Measurements from ENCODE around the gene SNX12.

Gene SNX12

GRCh38 chrX:71082822-71083221, 14.7 kb upstream of the SNX12 start:
- peaks cover 12% of the 10 kb centered on the region for H3K4me1 ChIP-seq (ENCODE audit: control insufficient read depth, insufficient read depth, low read length)
- TF ChIP-seq OSR2 (tag by site-specific recombination; IDR thresholded peaks at IDR 0.05) (peak; percentile 35; the same call in 1 of the 2 replicates), HOXC10 (CRISPR knock-in tag; IDR thresholded peaks at IDR 0.05) (no peak), ZNF561 (tag by site-specific recombination; IDR thresholded peaks at IDR 0.05; ENCODE audit: borderline replicate concordance) (no peak), ZBTB44 (tag by site-specific recombination; IDR thresholded peaks at IDR 0.05) (peak; percentile 83), ZBTB17 (tag by site-specific recombination; IDR thresholded peaks at IDR 0.05) (peak; percentile 62; the same call in 1 of the 2 replicates), ZNF544 (tag by site-specific recombination; IDR thresholded peaks at IDR 0.05) (no peak), ZXDB (tag by site-specific recombination; IDR thresholded peaks at IDR 0.05) (peak; percentile 47; the same call in 1 of the 2 replicates), SP7 (tag by site-specific recombination; IDR thresholded peaks at IDR 0.05) (no peak), ZNF843 (tag by site-specific recombination; IDR thresholded peaks at IDR 0.05) (0 out of 2 replicates have a peak, but pooled peaks have one; percentile 29)
- TF ChIP-seq, protein P1, sequence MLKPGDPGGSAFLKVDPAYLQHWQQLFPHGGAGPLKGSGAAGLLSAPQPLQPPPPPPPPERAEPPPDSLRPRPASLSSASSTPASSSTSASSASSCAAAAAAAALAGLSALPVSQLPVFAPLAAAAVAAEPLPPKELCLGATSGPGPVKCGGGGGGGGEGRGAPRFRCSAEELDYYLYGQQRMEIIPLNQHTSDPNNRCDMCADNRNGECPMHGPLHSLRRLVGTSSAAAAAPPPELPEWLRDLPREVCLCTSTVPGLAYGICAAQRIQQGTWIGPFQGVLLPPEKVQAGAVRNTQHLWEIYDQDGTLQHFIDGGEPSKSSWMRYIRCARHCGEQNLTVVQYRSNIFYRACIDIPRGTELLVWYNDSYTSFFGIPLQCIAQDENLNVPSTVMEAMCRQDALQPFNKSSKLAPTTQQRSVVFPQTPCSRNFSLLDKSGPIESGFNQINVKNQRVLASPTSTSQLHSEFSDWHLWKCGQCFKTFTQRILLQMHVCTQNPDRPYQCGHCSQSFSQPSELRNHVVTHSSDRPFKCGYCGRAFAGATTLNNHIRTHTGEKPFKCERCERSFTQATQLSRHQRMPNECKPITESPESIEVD (tag by site-specific recombination; IDR thresholded peaks at IDR 0.05), result peak; percentile 37
- H3K4me3 ChIP-seq (ENCODE audit: low read depth, low read length), result no peak overlapping the region
- CTCF ChIA-PET, result interaction anchor here (1.2 kb wide), 1 partner anchor 24 kb away, joined by 4 read pairs; no protein-coding TSS in a partner anchor
- H3K9me3 ChIP-seq (ENCODE audit: control insufficient read depth, insufficient read depth, low read depth, low read length), result no peaks in the 10 kb centered on the region
- no peak overlapping the region; the same call in 1 of the 2 replicates for H3K27ac ChIP-seq (ENCODE audit: extremely low read depth, low read depth, low read length)
- POLR2A ChIA-PET, result interaction anchor here (0.7 kb wide), 1 partner anchor 13 kb away, joined by 3 read pairs; no protein-coding TSS in a partner anchor
- H3K36me3 ChIP-seq (ENCODE audit: control insufficient read depth in 2 of 2, insufficient read depth in 1 of 2, low read length in 2 of 2), result no peaks in the 10 kb centered on the region

DNA sequence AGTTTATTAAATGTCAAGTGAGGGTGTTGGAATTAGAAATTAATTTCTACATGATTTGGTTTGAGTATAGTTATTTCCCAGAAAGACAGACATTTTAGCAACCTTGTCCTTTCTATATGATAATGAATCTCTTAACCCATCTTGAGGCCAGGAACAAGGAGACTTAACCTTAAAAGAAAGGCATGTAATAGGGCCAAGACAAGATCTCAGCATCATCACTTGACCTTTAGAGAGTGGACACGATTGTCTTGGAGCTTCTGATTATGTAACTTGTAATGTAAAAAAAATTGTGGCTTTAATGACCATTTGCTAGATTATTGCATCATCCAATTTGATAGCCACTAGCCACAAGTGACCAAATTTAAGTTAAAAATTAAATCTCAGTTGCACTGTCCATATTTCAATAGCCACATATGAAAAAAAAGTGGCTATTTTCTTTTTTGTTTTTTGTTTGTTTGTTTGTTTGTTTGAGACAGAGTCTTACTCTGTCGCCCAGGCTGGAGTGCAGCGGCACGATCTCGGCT, 14.1 kb upstream of the SNX12 start:
- no peaks in the 10 kb centered on the region for H3K9me3 ChIP-seq (ENCODE audit: control insufficient read depth, insufficient read depth, low read depth, low read length)
- no peak overlapping the region for H3K4me3 ChIP-seq (ENCODE audit: low read depth, low read length)
- H3K27ac ChIP-seq (ENCODE audit: extremely low read depth, low read depth, low read length), result no peak overlapping the region; the same call in 1 of the 2 replicates
- H3K4me1 ChIP-seq (ENCODE audit: control insufficient read depth, insufficient read depth, low read length), result peaks cover 12% of the 10 kb centered on the region
- ChIA-PET CTCF (interaction anchor here (0.6 to 1.2 kb wide), 2 partner anchors 24 to 84 kb away, joined by 3 to 4 read pairs; no protein-coding TSS in a partner anchor), POLR2A (interaction anchor here (1.2 kb wide), 1 partner anchor 15 kb away, joined by 5 read pairs; the partner anchor contains the start of gene SNX12)
- no peaks in the 10 kb centered on the region for H3K36me3 ChIP-seq (ENCODE audit: control insufficient read depth in 2 of 2, insufficient read depth in 1 of 2, low read length in 2 of 2)
- TF ChIP-seq ZNF660 (tag by site-specific recombination; IDR thresholded peaks at IDR 0.05) (no peak), EGR2 (tag by site-specific recombination; IDR thresholded peaks at IDR 0.05; ENCODE audit: low read depth) (no peak), ZNF837 (tag by site-specific recombination; IDR thresholded peaks at IDR 0.05) (no peak), ZNF112 (tag by site-specific recombination; IDR thresholded peaks at IDR 0.05) (no peak), ZNF629 (tag by site-specific recombination; IDR thresholded peaks at IDR 0.05) (no peak; the same call in 1 of the 2 replicates), PATZ1 (tag by site-specific recombination; IDR thresholded peaks at IDR 0.05) (no peak), ZNF202 (tag by site-specific recombination; IDR thresholded peaks at IDR 0.05; ENCODE audit: borderline replicate concordance) (no peak), ZFP3 (tag by site-specific recombination; IDR thresholded peaks at IDR 0.05; ENCODE audit: low read depth) (no peak), ZNF664 (tag by site-specific recombination; IDR thresholded peaks at IDR 0.05) (no peak), KLF17 (tag by site-specific recombination; IDR thresholded peaks at IDR 0.05) (no peak), ATF2 (tag by site-specific recombination; IDR thresholded peaks at IDR 0.05; ENCODE audit: low read depth) (peak; percentile 28; the same call in 1 of the 2 replicates), ZNF610 (tag by site-specific recombination; IDR thresholded peaks at IDR 0.05; ENCODE audit: borderline replicate concordance) (no peak), ZNF37A (tag by site-specific recombination; IDR thresholded peaks at IDR 0.05) (no peak), ZNF449 (tag by site-specific recombination; IDR thresholded peaks at IDR 0.05) (no peak), TRIM28 (IDR thresholded peaks at IDR 0.05; ENCODE audit: borderline replicate concordance, low read length) (0 out of 2 replicates have a peak, but pooled peaks have one; percentile 8), ZNF549 (tag by site-specific recombination; IDR thresholded peaks at IDR 0.05) (no peak)

All from HEK293 (cell line).